ENCODE results near the gene GNAQ.

GNAQ gene

GRCh38 chr9:77815260-77815659 lies 216.4 kb downstream of the GNAQ start:
- no peak for DNase-seq (ENCODE audit: low read depth, low spot score)

GRCh38 chr9:77811832-77812231 lies 219.8 kb downstream of the GNAQ start:
- DNase-seq (ENCODE audit: low read depth, low spot score) = no peak

GRCh38 chr9:77810637-77811119 lies 220.9 kb downstream of the GNAQ start:
- no peak for DNase-seq (ENCODE audit: low read depth, low spot score)

- DNase-seq (ENCODE audit: low read depth, low spot score) = no peak
These were observed 221.6 kb downstream of the GNAQ start for GRCh38 chr9:77810047-77810446.

GRCh38 chr9:77809552-77809951 lies 222.1 kb downstream of the GNAQ start:
- DNase-seq (ENCODE audit: low read depth, low spot score) = no peak

- no peak for DNase-seq (ENCODE audit: low read depth, low spot score)
These were observed 222.9 kb downstream of the GNAQ start for GRCh38 chr9:77808751-77809081.

GRCh38 chr9:77807846-77808750 lies 223.5 kb downstream of the GNAQ start:
- no peak for DNase-seq (ENCODE audit: low read depth, low spot score)

- DNase-seq (ENCODE audit: low read depth, low spot score) = peak; percentile 55
These were observed 224.3 kb downstream of the GNAQ start for GRCh38 chr9:77807281-77807683.

GRCh38 chr9:77806741-77807140 lies 224.9 kb downstream of the GNAQ start:
- DNase-seq (ENCODE audit: low read depth, low spot score) = no peak

- DNase-seq (ENCODE audit: low read depth, low spot score) = no peak
These were observed 225.8 kb downstream of the GNAQ start for GRCh38 chr9:77805810-77806209.

- no peak for DNase-seq (ENCODE audit: low read depth, low spot score)
These were observed 228.2 kb downstream of the GNAQ start for GRCh38 chr9:77803423-77803822.

GRCh38 chr9:77802515-77803293 lies 228.9 kb downstream of the GNAQ start:
- no peak for DNase-seq (ENCODE audit: low read depth, low spot score)

GRCh38 chr9:77802064-77802463 lies 229.5 kb downstream of the GNAQ start:
- no peak for DNase-seq (ENCODE audit: low read depth, low spot score)

- DNase-seq (ENCODE audit: low read depth, low spot score) = no peak
These were observed 230.6 kb downstream of the GNAQ start for GRCh38 chr9:77800924-77801551.

GRCh38 chr9:77798140-77798539 lies 233.5 kb downstream of the GNAQ start:
- DNase-seq (ENCODE audit: low read depth, low spot score) = no peak

GRCh38 chr9:77794985-77795384 lies 236.6 kb downstream of the GNAQ start:
- DNase-seq (ENCODE audit: low read depth, low spot score) = no peak

- peak; percentile 11 for DNase-seq (ENCODE audit: low read depth, low spot score)
These were observed 237.8 kb downstream of the GNAQ start for GRCh38 chr9:77793849-77794248.

GRCh38 chr9:77789891-77790290 lies 241.7 kb downstream of the GNAQ start:
- DNase-seq (ENCODE audit: low read depth, low spot score) = no peak

- no peak for DNase-seq (ENCODE audit: low read depth, low spot score)
These were observed 246.3 kb downstream of the GNAQ start for GRCh38 chr9:77785341-77785740.

GRCh38 chr9:77783518-77783917 lies 248.1 kb downstream of the GNAQ start:
- DNase-seq (ENCODE audit: low read depth, low spot score) = no peak

GRCh38 chr9:77779010-77779409 lies 252.6 kb downstream of the GNAQ start:
- DNase-seq (ENCODE audit: low read depth, low spot score) = no peak

- DNase-seq (ENCODE audit: low read depth, low spot score) = no peak
These were observed 258.2 kb downstream of the GNAQ start for GRCh38 chr9:77773381-77773780.

Data from astrocyte of the hippocampus (primary cell).